Measurements from ENCODE around the gene LRRC7.

GRCh38 chr1:69744381-69744780, 176.7 kb downstream of the LRRC7 start:
- no peak for TF ChIP-seq CTCF (conservative IDR thresholded peaks at IDR 0.05; ENCODE audit: low read depth, low read length)
- TF ChIP-seq EZH2 (IDR thresholded peaks at IDR 0.05; ENCODE audit: borderline replicate concordance, low read depth, low read length, poor library complexity, severe bottlenecking), result no peak
